Measurements from ENCODE around the gene JOSD2.

Gene JOSD2

DNA sequence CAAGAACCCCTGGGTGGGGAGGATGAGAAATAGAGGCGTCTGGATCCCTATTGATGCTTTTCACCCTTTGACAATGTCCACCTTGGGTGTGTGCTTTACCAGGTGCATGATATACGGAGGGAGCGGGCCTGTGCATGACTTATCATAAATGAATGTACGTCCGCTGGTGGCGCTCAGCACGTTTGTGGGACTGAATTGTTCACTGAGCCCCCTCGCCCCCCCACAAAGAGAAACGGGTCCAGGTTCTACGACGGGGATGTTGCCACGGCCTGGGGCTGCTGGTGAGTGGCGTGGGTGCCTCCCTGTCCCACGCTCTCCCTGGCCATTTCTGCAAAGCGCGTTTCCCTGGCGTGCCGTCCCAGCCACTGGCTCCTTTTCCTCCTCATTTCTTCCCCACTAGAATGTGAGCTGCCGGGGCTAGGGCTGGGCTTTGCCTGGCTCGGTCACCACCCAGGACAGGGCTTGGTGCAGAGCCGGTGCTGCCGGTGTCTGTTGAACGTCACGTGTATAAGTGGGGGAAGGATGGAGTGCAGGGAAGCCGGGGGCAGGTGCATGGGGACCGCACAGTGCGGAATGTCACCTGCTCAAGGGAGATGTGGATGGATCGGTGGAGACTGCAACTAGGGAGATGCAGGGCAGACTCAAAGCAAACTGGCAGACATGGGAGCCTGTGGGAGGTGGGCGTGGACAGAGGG lies 35.7 kb upstream of the JOSD2 start:
- TF ChIP-seq SPI1 (IDR thresholded peaks at IDR 0.05; ENCODE audit: borderline replicate concordance, low read depth) (no peak), GABPA (IDR thresholded peaks at IDR 0.05; ENCODE audit: low read depth) (no peak), POLR2AphosphoS5 (IDR thresholded peaks at IDR 0.05; ENCODE audit: low read depth) (no peak)
- TF ChIP-seq, protein P1, sequence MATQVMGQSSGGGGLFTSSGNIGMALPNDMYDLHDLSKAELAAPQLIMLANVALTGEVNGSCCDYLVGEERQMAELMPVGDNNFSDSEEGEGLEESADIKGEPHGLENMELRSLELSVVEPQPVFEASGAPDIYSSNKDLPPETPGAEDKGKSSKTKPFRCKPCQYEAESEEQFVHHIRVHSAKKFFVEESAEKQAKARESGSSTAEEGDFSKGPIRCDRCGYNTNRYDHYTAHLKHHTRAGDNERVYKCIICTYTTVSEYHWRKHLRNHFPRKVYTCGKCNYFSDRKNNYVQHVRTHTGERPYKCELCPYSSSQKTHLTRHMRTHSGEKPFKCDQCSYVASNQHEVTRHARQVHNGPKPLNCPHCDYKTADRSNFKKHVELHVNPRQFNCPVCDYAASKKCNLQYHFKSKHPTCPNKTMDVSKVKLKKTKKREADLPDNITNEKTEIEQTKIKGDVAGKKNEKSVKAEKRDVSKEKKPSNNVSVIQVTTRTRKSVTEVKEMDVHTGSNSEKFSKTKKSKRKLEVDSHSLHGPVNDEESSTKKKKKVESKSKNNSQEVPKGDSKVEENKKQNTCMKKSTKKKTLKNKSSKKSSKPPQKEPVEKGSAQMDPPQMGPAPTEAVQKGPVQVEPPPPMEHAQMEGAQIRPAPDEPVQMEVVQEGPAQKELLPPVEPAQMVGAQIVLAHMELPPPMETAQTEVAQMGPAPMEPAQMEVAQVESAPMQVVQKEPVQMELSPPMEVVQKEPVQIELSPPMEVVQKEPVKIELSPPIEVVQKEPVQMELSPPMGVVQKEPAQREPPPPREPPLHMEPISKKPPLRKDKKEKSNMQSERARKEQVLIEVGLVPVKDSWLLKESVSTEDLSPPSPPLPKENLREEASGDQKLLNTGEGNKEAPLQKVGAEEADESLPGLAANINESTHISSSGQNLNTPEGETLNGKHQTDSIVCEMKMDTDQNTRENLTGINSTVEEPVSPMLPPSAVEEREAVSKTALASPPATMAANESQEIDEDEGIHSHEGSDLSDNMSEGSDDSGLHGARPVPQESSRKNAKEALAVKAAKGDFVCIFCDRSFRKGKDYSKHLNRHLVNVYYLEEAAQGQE (IDR thresholded peaks at IDR 0.05; ENCODE audit: insufficient replicate concordance, low read depth): no peak
- TF ChIP-seq, protein P2, sequence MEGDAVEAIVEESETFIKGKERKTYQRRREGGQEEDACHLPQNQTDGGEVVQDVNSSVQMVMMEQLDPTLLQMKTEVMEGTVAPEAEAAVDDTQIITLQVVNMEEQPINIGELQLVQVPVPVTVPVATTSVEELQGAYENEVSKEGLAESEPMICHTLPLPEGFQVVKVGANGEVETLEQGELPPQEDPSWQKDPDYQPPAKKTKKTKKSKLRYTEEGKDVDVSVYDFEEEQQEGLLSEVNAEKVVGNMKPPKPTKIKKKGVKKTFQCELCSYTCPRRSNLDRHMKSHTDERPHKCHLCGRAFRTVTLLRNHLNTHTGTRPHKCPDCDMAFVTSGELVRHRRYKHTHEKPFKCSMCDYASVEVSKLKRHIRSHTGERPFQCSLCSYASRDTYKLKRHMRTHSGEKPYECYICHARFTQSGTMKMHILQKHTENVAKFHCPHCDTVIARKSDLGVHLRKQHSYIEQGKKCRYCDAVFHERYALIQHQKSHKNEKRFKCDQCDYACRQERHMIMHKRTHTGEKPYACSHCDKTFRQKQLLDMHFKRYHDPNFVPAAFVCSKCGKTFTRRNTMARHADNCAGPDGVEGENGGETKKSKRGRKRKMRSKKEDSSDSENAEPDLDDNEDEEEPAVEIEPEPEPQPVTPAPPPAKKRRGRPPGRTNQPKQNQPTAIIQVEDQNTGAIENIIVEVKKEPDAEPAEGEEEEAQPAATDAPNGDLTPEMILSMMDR (IDR thresholded peaks at IDR 0.05; ENCODE audit: insufficient read depth, low read length): no peak
- no peak for DNase-seq (ENCODE audit: low read depth in 1 of 2, low spot score in 1 of 2)
- peaks cover 7% of the 10 kb centered on the region for H3K27me3 ChIP-seq (ENCODE audit: insufficient read depth, poor library complexity, severe bottlenecking)
- H3K4me3 ChIP-seq (replicated peaks; ENCODE audit: insufficient read depth, low read length): no peak overlapping the region
- H3K27ac ChIP-seq (replicated peaks): no peak overlapping the region

DNA sequence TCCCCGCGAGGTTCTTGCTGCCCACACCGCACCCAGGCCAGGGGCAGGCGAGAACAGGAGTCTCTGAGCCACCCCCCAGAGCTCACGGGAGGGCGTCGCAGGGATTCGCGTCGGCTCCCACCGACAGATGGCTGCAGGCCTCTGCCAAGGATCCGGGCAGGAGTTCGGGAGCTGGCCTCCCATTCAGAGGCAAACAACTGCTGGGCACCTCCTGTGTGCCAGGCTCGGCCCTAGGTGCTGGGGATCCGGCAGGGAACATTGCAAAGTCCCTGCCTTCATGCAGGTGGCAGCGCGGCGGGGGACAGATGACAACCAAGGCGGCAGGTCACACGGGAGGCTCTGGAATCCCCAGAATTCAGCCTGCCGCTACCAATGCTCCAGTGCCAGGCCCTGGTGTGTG lies 32.0 kb upstream of the JOSD2 start:
- Histone ChIP-seq H3K27me3 (ENCODE audit: insufficient read depth, poor library complexity, severe bottlenecking) (no peaks in the 10 kb centered on the region), H3K4me3 (replicated peaks; ENCODE audit: insufficient read depth, low read length) (no peak overlapping the region), H3K27ac (replicated peaks) (no peak overlapping the region)
- TF ChIP-seq SPI1 (IDR thresholded peaks at IDR 0.05; ENCODE audit: borderline replicate concordance, low read depth): no peak
- no peak for TF ChIP-seq POLR2AphosphoS5 (IDR thresholded peaks at IDR 0.05; ENCODE audit: low read depth)
- TF ChIP-seq, protein P1 (IDR thresholded peaks at IDR 0.05; ENCODE audit: insufficient replicate concordance, low read depth): no peak
- TF ChIP-seq, protein P2 (IDR thresholded peaks at IDR 0.05; ENCODE audit: insufficient read depth, low read length): no peak
- DNase-seq (ENCODE audit: low read depth in 1 of 2, low spot score in 1 of 2): no peak

DNA sequence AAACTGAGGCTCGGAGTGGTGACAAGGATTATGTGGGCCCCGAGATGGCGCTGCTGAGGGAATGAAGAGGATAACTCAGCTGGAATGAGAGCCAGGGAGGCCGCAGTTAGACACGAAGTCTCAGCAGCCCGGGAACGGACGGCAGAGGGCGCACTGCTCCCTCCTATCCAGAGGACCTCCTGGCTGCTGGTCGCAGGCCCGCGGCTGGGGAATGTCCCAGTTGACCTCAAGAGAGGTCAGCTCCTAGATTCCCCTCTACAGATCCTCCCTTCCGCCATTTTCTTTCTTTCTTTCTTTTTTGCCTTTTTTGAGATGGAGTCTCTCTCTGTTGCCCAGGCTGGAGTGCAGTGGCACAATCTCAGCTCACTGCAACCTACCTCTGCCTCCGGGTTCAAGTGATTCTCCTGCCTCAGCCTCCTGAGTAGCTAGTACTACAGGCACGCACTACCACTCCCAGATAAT lies 26.8 kb upstream of the JOSD2 start:
- TF ChIP-seq, protein P2 (IDR thresholded peaks at IDR 0.05; ENCODE audit: insufficient read depth, low read length): peak; percentile 86
- TF ChIP-seq GABPA (IDR thresholded peaks at IDR 0.05; ENCODE audit: low read depth): no peak
- Histone ChIP-seq H3K4me3 (replicated peaks; ENCODE audit: insufficient read depth, low read length) (no peak overlapping the region), H3K27ac (replicated peaks) (no peak overlapping the region), H3K27me3 (ENCODE audit: insufficient read depth, poor library complexity, severe bottlenecking) (no peaks in the 10 kb centered on the region)
- peak; percentile 23 to 62 for DNase-seq (ENCODE audit: low read depth in 1 of 2, low spot score in 1 of 2)

DNA sequence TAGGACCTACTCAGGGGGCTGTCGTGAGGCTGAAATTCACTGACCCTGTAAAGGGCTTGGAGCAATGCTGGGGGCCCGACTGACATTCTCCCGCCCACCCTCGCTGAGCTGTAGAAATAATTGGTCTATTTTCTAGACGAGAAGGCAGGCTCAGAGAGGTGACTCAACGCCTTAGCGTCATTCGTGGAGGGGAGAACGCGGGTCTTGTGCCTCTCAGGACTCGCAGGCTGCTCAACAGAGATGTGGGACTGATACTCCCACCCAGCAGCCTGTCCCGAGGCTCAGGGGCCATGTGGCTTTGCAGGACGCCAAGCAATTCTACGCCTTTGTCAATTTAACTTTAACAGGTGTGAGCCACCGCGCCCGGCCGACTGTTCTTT lies 26.3 kb upstream of the JOSD2 start:
- no peak overlapping the region for H3K4me3 ChIP-seq (replicated peaks; ENCODE audit: insufficient read depth, low read length)
- no peaks in the 10 kb centered on the region for H3K27me3 ChIP-seq (ENCODE audit: insufficient read depth, poor library complexity, severe bottlenecking)
- TF ChIP-seq, protein P1 (IDR thresholded peaks at IDR 0.05; ENCODE audit: insufficient replicate concordance, low read depth): no peak
- TF ChIP-seq GABPA (IDR thresholded peaks at IDR 0.05; ENCODE audit: low read depth) (no peak), SPI1 (IDR thresholded peaks at IDR 0.05; ENCODE audit: borderline replicate concordance, low read depth) (no peak), POLR2AphosphoS5 (IDR thresholded peaks at IDR 0.05; ENCODE audit: low read depth) (no peak)
- TF ChIP-seq, protein P2 (IDR thresholded peaks at IDR 0.05; ENCODE audit: insufficient read depth, low read length): no peak
- H3K27ac ChIP-seq (replicated peaks): no peak overlapping the region
- no peak for DNase-seq (ENCODE audit: low read depth in 1 of 2, low spot score in 1 of 2)

Data from HL-60 (cell line).